ENCODE measurements around the gene M1AP.
A peak's percentile ranks its signal among the peaks of the same experiment; 100 is the strongest.

The M1AP gene

GRCh38 chr2:74588664-74589063, 59.5 kb downstream of the M1AP start:
- no peak for DNase-seq

- DNase-seq, result peak; percentile 87
These were observed 60.4 kb downstream of the M1AP start for GRCh38 chr2:74587664-74588277.

- DNase-seq, result no peak
These were observed 62.5 kb downstream of the M1AP start for GRCh38 chr2:74585406-74586185.

GRCh38 chr2:74584088-74584645, 64.0 kb downstream of the M1AP start:
- DNase-seq, result no peak

DNA sequence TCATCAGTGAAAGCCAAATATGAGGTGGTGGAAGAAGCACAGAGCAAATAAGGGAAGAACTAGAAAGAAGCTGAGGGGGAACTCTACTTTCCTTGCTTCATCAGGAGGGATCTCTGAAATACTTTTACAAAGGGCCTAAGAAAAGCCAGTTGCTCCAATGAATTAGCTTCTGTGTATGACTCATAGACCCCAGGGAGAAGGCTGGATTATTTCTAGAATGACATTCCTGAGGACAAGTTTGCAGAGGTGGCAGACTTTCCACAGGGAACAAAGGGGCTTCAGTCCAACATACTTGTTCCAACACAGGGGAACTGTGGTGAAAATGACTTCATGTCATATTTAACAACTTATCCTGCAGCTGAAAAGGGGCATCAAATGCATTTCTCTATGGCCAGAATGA, 64.6 kb downstream of the M1AP start:
- no peak for DNase-seq

GRCh38 chr2:74582184-74582583, 65.9 kb downstream of the M1AP start:
- DNase-seq, result no peak

DNA sequence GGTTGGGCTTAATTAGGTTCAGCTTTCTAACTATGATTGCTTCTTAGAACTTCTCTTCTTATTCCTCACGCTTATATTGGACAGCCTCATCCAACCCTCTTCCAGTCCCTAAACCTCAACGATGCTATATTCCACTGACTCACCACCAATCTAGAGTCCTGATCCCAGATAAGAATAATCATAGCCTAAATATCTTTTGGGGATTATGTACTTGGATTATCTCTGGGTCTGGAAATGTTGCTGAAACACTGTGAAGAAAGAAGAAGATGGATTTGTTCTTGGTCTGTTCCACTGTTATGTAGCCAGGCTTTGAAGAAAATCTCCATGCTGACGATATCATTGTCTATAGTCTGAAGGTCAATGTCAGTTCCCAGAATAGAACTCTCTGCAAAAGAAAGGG, 66.7 kb downstream of the M1AP start:
- DNase-seq, result no peak

- DNase-seq, result no peak
These were observed 69.7 kb downstream of the M1AP start for GRCh38 chr2:74578408-74578807.

- DNase-seq, result no peak
These were observed 70.7 kb downstream of the M1AP start for GRCh38 chr2:74577448-74577847.

GRCh38 chr2:74576863-74577229, 71.3 kb downstream of the M1AP start:
- no peak for DNase-seq

DNA sequence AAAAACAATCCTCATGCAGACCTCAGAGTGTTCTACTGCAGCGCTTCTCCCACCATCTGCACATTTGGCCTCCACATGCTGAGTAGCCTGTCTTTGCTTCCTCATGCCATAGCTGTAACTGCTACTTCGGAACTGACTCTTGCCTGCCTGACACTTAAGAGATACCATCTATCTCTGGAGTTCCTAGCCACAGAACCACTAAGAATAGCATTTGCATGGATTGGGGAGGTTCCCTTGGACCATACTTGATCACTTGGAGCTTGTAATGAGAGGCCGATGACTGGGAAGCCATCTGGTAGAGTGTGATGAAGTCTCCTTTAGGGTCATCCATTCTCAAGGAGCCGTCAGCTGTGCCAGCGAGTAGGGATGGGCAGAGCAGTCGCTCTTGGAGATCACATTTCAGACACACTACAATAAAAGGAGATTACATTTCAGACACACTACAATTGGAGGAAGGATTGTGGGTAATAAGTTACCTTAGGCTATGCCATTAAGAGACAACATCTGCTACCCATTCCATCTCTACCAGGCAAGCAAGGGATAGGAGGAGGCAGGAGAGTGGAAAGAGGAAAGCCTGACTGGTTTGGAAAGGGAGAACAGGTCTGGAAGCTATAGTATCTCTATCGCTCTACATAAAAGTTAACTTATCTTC, 71.8 kb downstream of the M1AP start:
- no peak for DNase-seq

GRCh38 chr2:74575320-74575719, 72.8 kb downstream of the M1AP start:
- DNase-seq, result no peak

DNA sequence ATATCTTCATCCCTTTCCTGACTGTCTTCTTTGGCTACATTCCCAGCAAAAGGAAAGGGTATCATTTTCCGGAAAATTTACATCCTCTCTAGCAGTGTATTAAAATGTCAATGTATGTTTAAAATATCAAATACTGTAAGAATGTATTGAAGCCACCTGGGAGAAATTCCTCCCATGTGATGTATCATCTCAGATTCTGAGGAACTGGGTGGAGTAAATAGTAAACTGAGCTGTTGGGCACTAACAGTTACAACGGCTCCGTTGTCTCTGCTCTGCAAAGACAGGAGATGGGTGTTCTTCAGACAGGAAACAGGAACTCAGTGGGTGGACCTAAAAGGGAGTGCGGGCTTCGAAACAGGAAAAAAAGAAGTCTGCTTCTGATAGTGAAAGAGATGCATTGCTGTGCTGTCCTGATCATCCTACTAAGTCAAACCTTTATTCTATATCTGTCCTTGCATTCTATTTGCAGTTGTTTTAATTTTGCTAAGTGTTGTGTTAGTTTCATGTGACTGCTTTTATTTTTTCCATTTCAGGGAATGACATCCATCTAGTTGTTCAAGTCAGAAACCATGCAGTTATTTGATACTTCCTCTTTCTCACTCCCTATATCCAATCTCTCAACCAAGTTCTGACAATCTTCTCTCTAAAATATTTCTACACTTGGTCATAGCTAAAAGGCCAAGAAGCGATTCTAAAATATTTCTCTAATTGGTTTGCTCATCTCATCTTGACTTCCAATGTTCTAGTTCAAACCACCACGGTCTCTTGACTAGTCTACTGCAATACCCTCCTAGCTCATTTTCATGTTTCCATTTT, 74.2 kb downstream of the M1AP start:
- DNase-seq, result no peak

GRCh38 chr2:74572178-74572925, 75.8 kb downstream of the M1AP start:
- DNase-seq, result no peak

- no peak for DNase-seq
These were observed 77.1 kb downstream of the M1AP start for GRCh38 chr2:74571058-74571457.

DNA sequence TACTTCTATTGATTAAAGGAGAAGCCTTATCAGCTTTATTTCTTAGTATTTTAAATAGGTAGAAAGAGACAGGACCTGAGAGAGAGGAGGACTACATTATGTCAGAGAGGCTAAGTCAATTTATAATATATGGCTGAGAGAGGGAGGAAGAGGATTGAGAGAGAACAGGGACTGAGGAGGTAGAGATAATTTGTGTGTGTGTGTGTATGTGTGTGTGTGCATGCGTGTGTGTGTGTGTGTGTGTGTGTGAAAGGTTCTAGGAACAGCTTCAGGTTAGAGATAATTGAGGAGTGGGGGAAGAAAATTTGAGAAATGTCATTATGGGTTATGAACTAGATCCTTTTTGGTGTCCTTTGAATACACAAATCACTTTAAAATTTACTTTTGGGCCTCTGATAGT, 78.4 kb downstream of the M1AP start:
- DNase-seq, result no peak

- no peak for DNase-seq
These were observed 80.2 kb downstream of the M1AP start for GRCh38 chr2:74567881-74568280.

- DNase-seq, result no peak
These were observed 81.4 kb downstream of the M1AP start for GRCh38 chr2:74566754-74567085.

DNA sequence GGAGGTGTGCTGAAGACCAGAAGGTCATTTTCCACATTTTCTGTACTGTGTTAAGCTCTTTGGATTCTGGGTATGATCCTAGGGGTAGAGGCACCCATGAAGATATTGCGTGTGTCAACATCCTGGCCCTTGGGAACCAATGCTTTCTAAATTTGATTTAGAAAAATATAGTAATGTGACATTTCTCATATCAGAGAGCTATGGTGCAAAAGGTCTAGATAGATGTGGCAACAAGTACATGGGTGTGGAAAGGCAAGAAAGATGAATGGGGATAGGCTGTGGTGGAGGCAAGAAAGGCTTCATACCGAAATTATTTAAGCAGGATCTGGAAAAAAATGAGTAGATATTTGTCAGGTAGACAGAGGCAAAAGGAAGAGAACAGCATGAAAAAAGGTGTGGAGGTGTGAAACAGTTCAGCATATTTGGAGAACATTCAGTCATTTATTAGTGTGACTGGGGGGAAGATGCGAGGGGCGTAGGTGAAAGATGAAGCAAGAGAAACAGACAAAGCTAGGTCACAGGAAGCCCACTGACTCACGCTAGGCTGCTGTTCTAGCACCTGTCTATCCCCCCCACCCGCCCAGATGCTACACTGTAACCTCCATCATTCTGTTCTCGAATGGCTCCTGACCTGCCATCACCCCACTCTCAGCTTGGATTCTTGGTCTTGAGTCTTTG, 81.9 kb downstream of the M1AP start:
- DNase-seq, result no peak

DNA sequence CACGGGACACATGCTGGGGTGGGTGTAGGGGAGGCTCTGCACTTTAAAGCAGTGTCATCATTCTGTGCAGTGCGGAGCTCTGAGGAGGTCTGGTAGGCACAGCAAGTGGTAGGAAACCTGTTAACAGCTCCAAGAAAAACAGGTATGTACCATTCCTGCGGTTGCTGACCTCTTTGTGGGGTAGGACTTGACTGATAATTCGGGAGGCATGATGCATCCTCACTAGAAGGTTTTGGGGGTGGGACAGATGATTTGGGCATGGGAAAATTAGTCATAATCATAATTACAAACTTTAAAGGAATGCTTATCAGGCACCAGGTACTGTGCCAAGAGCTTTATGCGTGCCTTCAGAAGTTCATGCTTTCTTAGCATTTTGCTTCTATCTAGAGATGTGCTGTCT, 83.9 kb downstream of the M1AP start:
- DNase-seq, result no peak

DNA sequence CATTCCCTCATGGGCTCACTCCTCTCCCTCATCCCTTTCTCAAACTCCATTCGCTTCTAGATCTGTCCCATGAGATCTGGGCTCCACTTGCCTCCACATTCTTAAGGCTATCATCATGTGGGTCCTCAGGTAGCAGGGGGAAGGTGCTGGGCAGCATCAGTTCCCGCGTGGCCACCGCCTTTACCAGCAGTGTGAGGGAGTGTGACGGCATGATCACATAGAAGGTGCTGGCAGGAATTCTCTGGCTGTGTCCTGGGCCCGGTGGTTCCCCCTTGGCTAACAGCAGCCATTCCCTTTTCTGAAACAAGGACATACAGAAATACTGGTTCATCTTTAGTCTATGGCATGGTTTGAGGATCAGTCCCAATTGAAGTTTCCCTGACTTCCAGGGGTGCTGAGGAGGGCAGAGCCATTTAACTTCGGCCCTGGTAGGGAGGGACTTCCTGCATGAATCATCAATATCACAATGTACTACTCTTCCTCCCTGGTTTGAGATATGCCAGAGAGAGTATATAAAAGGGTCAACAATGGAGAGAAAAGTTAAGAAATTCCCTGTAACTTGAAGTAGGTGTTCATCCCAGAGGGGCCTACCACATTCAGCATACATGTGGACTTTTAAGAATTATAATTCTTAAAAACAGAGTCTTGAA, 85.9 kb downstream of the M1AP start:
- no peak for DNase-seq

All from eye (tissue), 1 donor.